GM10266 (cell line): ENCODE results near the gene NTN1.

ENCODE experiments used
- DNase-seq: peaks from one replicate; pipeline ENCODE4 v3.0.0; 2012; ENCODE audit errors: extremely low spot score
- CTCF ChIP-seq: IDR thresholded peaks from 2 replicates; pipeline ENCODE4 v1.5.1; 2012; ENCODE audit warnings: mild to moderate bottlenecking, low read depth; ENCODE audit not compliant: control insufficient read depth, insufficient read depth; ENCODE audit errors: missing control alignments

The NTN1 gene

GRCh38 chr17:9220398-9221146 is 199.3 kb downstream of the NTN1 start:
- DNase-seq = no peak
- no peak for TF ChIP-seq CTCF

DNA sequence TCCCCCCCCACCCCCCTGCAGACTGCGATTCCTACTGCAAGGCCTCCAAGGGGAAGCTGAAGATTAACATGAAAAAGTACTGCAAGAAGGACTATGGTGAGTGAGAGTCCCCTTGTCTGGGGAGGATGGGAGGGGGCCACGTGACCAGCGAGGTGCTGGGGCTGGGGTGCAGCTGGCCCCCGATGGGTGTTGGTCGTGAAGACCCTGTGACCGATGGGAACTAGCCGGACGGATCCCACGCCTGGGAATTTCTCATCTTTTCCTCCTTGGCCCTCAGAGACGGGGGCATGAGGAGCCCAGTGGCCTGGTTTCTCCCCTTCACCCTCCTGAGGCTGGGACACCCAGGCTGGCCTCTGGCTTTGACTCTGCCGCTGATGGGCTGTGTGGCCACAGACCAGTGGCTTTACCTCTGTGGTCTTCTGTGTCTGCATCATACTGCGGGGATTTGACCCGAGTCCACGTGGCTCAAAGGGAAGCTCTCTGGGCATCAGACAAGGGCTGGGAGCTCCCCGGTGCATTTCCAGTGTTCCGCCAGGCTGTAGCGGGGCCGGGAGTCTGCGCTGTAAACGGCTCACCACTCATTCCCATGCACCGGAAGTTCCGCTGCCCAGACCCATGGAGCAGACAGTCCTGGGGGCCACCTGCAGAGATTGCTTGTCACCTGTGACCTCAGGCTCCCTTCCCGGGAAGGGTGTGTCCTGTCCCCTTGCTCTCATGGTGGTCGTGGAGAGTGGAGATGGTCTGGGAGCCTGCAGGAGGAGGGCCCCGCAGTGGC is 200.0 kb downstream of the NTN1 start:
- TF ChIP-seq CTCF = no peak
- no peak for DNase-seq

GRCh38 chr17:9221922-9222180 is 200.5 kb downstream of the NTN1 start:
- no peak for DNase-seq
- TF ChIP-seq CTCF = no peak

DNA sequence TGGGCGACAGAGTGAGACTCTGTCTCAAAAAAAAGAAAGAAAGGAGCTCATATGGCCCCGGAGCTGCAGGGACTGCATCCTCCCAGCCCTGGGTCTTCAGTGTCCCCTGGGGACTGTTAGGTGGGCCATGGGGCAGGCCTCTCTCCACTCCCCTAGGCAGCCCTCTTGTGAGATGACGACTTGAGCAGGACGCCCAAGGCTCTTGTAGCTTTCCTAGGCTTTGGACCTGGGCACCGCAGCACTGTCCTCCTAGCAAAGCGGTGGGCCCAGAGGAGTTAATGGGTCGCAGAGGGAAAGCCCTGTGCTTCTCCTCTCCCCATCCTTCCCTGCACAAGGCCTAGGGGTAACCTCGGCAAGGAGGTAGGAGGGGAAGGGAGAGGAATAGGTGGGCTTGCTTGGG is 202.2 kb downstream of the NTN1 start:
- TF ChIP-seq CTCF = no peak
- no peak for DNase-seq

DNA sequence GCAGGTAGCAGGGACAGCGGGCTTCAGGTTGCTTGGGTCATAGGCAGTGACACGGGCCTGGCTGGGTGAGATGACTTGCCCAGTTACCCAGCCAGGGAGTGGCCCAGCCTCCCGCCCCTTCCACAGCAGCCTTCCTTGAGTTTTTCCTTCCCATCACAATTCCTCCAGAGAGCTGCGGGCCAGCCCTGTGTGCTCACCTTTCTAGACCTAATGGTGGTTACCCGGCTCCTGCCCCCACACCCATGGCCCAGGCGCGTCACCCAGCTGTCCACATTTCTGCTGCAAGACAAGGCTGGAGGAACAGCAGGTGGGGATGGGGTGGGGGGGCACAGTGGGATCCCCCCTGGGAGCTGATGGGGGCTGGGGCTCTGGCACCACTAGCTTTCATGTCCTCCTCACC is 203.2 kb downstream of the NTN1 start:
- no peak for TF ChIP-seq CTCF
- DNase-seq = no peak

DNA sequence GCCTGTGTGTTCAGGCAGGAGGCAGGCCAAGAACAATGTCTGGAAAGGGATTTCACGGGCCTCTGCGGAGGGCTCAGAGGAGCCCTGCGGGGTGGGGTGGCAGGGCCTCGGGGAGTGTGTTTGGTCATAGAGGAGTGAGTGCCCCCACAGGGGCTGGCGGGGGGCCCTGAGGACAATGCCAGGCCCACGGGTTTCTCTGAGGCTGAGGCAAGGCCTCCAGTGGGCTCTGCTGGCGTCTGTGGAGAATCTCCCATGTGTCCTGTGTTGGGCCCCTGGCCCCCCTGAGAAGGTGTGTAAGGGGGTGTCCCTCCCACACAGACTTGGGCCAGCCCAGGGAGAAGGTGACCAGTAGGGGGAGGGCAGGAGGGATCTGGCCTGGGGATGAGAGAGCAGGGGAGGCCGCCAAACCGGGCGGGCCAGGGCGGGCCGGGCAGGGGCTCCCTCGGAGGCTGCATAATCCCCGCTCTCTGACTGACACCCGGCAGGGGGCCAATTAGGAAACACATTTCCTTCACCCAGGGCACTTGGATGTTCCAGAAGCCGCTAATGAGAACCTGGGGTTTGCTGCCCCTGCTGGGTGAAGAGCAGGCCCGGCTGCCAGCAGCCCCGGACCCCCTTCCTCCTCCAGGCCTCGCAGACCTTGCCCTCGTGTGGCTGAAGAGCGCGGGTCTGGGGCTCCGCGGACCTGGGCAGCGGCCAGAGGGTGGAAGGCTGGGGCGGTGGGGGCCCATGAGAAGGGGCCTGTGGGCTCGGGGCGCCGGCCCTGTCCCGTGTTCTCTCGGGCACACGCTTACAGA is 204.2 kb downstream of the NTN1 start:
- DNase-seq = no peak
- no peak for TF ChIP-seq CTCF

- DNase-seq = no peak
- TF ChIP-seq CTCF = no peak
These were observed 205.0 kb downstream of the NTN1 start for GRCh38 chr17:9226130-9226793.
